OCI-LY1 (cell line): ENCODE data around the gene DNMT1.

Experiments
- EZH2 ChIP-seq: fragments of 200-600 bp; sonication (generic), shearing (Covaris generic); IDR thresholded peaks from 2 replicates; pipeline ENCODE4 v1.8.0; 2017; ENCODE audit warnings: borderline replicate concordance, mixed run types, mild to moderate bottlenecking, antibody characterized with exemption, low read length, moderate library complexity, mixed read lengths
- TF ChIP-seq, protein P1 (sequence below): fragments of 200-600 bp; sonication (generic), shearing (Covaris generic); IDR thresholded peaks from 2 replicates; pipeline ENCODE4 v1.5.1; 2017; ENCODE audit warnings: mild to moderate bottlenecking, antibody characterized with exemption, low read length, moderate library complexity, mixed read lengths

DNA sequence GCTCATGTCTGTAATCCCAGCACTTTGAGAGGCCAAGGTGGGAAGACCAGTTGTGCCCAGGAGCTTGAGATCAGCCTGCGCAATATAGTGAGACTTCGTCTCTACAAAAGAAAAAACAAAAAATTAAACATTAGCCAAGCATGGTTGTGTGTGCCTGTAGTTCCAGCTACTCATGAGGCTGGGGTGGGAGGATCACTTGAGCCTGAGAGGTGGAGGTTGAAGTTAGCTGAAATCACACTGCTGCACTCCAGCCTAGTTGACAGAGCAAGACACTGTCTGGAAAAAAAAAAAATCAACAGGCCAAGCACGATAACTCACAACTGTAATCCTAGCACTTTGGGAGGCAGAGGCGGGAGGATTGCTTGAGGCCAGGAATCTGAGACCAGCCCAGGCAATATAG, 40.2 kb upstream of the DNMT1 start:
- TF ChIP-seq, protein P1, sequence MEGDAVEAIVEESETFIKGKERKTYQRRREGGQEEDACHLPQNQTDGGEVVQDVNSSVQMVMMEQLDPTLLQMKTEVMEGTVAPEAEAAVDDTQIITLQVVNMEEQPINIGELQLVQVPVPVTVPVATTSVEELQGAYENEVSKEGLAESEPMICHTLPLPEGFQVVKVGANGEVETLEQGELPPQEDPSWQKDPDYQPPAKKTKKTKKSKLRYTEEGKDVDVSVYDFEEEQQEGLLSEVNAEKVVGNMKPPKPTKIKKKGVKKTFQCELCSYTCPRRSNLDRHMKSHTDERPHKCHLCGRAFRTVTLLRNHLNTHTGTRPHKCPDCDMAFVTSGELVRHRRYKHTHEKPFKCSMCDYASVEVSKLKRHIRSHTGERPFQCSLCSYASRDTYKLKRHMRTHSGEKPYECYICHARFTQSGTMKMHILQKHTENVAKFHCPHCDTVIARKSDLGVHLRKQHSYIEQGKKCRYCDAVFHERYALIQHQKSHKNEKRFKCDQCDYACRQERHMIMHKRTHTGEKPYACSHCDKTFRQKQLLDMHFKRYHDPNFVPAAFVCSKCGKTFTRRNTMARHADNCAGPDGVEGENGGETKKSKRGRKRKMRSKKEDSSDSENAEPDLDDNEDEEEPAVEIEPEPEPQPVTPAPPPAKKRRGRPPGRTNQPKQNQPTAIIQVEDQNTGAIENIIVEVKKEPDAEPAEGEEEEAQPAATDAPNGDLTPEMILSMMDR: no peak
- TF ChIP-seq EZH2: no peak
